SJCRH30 (cell line): ENCODE measurements around the gene CADPS. TPM values are rescaled to one million over a fixed set of nuclear protein-coding genes. Genes with fewer than 3 reads are reported as not detected.

ENCODE experiments used
- DNase-seq, 2 experiments: peaks; one replicate each; pipeline ENCODE4 v3.0.0-alpha.2; 2015 to 2020
- H3K27ac ChIP-seq: fragments of 250-450 bp; sonication (Bioruptor Pico); 2 replicates; pipeline ENCODE4 v1.5.1; 2020; ENCODE audit warnings: mild to moderate bottlenecking, moderate library complexity
- H3K27me3 ChIP-seq: fragments of 250-450 bp; sonication (Bioruptor Pico); 2 replicates; pipeline ENCODE4 v1.5.1; 2020; ENCODE audit warnings: mild to moderate bottlenecking, moderate library complexity
- H3K36me3 ChIP-seq: fragments of 250-450 bp; sonication (Bioruptor Pico); 2 replicates; pipeline ENCODE4 v1.5.1; 2020; ENCODE audit warnings: mild to moderate bottlenecking, moderate library complexity
- H3K4me1 ChIP-seq: fragments of 250-450 bp; sonication (Bioruptor Pico); 2 replicates; pipeline ENCODE4 v1.5.1; 2020; ENCODE audit warnings: mild to moderate bottlenecking, moderate library complexity
- H3K4me3 ChIP-seq: fragments of 250-450 bp; sonication (Bioruptor Pico); 2 replicates; pipeline ENCODE4 v1.5.1; 2020; ENCODE audit warnings: mild to moderate bottlenecking, moderate library complexity
- H3K9me3 ChIP-seq: fragments of 250-450 bp; sonication (Bioruptor Pico); replicated peaks from 2 replicates; pipeline ENCODE4 v1.5.1; 2020; ENCODE audit warnings: mild to moderate bottlenecking, moderate library complexity
- total RNA-seq: library from RNA; depleted of rRNA; stranded (reverse); fragments of >200 nt; shearing (Covaris generic); gene quantifications from 2 replicates; pipeline ENCODE4 v1.2.3, GENCODE V29; 2014

Gene CADPS
- total RNA-seq, 1 experiment from 2014 or later = not detected

DNA sequence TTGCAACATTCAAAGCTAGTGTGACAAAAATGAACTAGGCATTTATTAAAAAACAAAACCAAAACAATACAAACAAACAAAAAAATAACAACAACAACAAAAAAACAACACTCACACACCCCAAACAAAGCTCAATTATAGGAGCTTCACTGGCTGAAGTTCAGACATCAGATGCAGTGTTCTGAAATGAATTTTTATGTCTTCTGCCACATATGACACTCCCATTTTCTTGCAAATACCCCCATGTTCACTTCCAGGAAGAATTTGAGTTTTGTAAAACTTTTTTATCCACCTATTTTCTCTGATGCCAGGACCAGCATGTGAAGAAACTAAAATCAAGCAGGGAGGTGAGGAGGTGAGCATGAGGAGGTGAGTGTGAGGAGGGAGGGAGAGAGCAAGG lies 113.9 kb downstream of the CADPS start:
- Histone ChIP-seq H3K27me3 (no peaks in the 10 kb centered on the region), H3K9me3 (no peaks in the 10 kb centered on the region), H3K4me1 (no peaks in the 10 kb centered on the region), H3K27ac (no peak overlapping the region), H3K4me3 (no peak overlapping the region), H3K36me3 (no peaks in the 10 kb centered on the region)
- DNase-seq = no peak

DNA sequence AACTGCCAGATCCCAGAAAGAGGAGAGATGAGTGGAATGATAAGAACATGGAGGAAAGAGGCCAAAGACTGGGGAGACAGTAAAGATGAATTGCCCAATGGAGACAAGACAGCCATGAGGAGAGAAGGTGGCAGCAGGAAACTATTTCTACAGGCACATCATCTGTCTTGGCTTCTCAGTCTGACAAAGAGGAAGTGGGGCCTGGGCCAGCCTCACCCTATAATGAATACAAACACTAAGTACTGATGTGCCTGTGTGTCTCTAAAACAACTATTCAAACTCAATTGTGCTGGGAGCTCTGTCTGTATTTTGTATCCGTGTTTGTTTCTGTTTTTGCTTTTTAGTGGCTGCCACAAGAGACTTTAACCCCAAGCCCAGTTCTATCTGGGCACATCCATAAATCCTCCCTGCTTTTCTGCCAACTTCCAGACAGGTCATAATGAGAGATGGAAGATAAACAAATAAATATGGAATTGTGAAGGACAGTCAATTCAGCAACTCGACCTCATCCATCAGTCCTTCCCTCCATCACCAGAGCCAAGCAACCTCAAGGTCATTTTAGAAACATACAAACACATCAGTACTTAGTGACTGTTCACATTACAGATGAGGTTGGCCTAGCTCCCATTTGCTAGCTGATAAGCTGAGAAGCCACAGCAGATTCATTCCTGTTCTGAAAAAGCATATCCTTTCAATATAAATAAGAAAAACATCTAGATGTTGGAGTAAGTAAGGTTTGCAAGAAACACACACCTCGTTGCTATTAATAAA lies 116.7 kb downstream of the CADPS start:
- H3K36me3 ChIP-seq = no peaks in the 10 kb centered on the region
- no peak overlapping the region for H3K27ac ChIP-seq
- H3K4me1 ChIP-seq = no peaks in the 10 kb centered on the region
- no peak overlapping the region for H3K4me3 ChIP-seq
- DNase-seq = no peak
- H3K9me3 ChIP-seq = no peaks in the 10 kb centered on the region
- no peaks in the 10 kb centered on the region for H3K27me3 ChIP-seq

DNA sequence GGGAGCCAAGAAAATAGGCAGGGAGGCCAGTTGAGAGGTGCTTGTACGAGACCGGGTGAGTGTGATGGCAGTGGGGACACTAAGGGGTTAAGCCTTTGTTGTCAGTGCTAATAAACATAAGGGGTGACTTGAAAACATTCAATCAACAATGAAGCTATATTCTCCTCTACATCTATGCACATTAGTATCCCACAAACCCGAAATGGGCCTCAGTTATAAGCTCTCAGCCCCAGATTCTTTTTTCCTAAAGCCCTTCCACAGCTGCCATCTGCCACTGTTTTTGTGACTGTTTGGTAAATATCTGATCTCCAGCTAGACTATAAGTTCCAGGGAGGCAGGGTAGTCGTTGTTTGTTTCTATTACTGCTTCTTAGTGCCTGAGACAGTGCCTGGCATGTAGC lies 118.2 kb downstream of the CADPS start:
- no peak for DNase-seq
- no peaks in the 10 kb centered on the region for H3K9me3 ChIP-seq
- H3K4me1 ChIP-seq = no peaks in the 10 kb centered on the region
- no peak overlapping the region for H3K27ac ChIP-seq
- H3K27me3 ChIP-seq = no peaks in the 10 kb centered on the region
- H3K4me3 ChIP-seq = no peak overlapping the region
- H3K36me3 ChIP-seq = no peaks in the 10 kb centered on the region

DNA sequence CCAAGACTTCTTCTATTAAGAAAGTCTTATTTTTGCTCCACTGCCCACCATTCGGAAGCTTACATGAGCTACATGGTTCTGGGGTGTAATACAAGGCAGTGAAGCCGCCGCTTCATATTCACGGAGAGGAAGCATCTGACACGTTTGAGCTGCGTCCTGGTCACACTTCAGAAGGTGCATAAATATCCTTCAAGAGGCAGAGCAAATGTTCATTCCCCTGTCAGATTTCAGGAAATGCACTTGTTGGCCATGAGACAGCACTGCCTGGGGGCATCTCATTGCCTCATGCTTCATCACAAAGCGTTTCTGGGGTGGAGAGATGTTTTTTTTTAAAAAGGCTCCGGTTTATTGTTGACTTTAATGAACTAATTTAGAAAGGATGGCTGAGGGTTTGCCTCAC lies 119.9 kb downstream of the CADPS start:
- DNase-seq = peak; percentile 4 to 30
- Histone ChIP-seq H3K4me1 (no peaks in the 10 kb centered on the region), H3K36me3 (no peaks in the 10 kb centered on the region), H3K27ac (no peak overlapping the region), H3K4me3 (no peak overlapping the region), H3K27me3 (no peaks in the 10 kb centered on the region), H3K9me3 (no peaks in the 10 kb centered on the region)

DNA sequence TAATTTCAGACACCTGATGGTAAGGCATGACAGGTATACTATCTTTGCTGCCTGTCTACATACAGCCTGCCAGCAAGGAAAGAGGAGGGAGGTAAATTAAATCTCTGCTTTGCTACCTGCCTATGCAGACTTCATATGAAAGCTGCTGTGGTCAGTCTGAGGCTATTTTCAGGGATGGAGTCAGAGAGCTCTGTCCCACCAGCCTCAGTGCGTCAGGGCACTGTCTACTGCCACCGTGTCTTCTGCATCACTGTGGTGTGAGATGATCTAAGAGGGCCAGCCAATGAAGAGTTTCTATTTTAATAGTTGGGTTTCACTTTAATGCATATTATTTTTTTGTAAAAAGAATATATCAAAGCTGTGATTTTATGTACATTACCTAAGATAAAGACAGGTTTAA lies 125.6 kb downstream of the CADPS start:
- H3K36me3 ChIP-seq = no peaks in the 10 kb centered on the region
- H3K4me3 ChIP-seq = no peak overlapping the region
- no peak for DNase-seq
- H3K27me3 ChIP-seq = no peaks in the 10 kb centered on the region
- H3K4me1 ChIP-seq = no peaks in the 10 kb centered on the region
- no peak overlapping the region for H3K27ac ChIP-seq
- no peaks in the 10 kb centered on the region for H3K9me3 ChIP-seq

DNA sequence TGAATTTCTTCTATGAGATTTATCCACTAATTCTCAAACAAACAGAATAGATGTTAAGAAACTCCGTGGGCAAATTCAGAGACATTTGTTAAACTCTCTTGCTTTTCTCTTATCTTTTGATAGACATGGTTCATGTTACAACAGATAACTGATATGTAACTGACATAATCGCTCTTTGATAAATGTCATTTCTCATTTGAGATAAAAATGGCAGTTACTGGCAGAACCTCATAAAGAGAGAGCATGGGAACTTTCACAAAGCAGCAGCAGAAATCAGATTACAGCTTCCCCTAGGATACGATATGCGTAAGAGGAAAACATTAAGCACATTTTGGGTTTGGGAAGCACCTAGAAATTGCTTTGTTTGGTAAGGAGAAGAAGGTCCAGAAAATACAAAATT lies 126.1 kb downstream of the CADPS start:
- DNase-seq = no peak
- Histone ChIP-seq H3K9me3 (no peaks in the 10 kb centered on the region), H3K27me3 (no peaks in the 10 kb centered on the region), H3K4me1 (no peaks in the 10 kb centered on the region), H3K27ac (no peak overlapping the region), H3K4me3 (no peak overlapping the region), H3K36me3 (no peaks in the 10 kb centered on the region)

DNA sequence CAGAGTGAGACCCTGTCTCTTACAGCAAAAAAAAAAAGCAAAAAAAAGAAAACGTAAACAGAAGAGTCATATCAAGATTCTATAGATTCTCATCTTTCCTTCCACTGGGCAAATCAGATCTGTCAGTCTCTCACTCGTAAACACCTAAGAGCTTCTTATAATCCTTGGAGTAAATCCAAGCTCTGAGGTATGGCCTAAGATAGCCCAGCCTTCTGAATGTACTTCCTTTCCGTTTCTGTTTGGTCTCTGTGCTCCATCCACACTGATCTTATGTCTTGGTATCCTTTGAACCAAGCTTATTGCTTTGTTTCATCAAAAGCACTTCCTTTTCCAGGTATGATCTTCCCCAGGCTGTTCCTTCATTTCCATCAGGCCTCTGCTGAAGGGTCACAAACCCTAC lies 137.8 kb downstream of the CADPS start:
- Histone ChIP-seq H3K4me3 (no peak overlapping the region), H3K4me1 (no peaks in the 10 kb centered on the region), H3K36me3 (no peaks in the 10 kb centered on the region), H3K9me3 (no peaks in the 10 kb centered on the region), H3K27ac (no peak overlapping the region), H3K27me3 (no peaks in the 10 kb centered on the region)
- no peak for DNase-seq

DNA sequence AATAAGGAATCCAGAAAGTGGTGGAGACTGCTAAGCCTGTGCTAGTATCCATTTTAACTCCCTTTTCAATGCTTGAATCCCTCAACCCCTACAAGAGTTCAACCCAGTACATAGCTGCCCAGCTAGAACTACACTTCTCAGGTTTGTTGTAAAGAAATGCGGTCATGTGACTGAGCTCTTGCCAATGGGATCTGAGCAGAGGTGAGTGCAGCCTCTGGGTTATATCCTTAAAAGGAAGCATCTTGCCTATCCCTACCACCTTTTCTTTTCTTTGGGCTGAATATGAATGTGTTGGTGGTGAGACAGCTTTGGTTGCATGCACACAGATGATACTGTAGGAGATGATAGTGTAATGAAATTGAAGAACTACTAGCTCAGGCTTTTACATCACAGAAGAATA lies 139.7 kb downstream of the CADPS start:
- DNase-seq = no peak
- H3K36me3 ChIP-seq = no peaks in the 10 kb centered on the region
- H3K4me1 ChIP-seq = no peaks in the 10 kb centered on the region
- H3K4me3 ChIP-seq = no peak overlapping the region
- no peaks in the 10 kb centered on the region for H3K9me3 ChIP-seq
- no peaks in the 10 kb centered on the region for H3K27me3 ChIP-seq
- H3K27ac ChIP-seq = no peak overlapping the region

DNA sequence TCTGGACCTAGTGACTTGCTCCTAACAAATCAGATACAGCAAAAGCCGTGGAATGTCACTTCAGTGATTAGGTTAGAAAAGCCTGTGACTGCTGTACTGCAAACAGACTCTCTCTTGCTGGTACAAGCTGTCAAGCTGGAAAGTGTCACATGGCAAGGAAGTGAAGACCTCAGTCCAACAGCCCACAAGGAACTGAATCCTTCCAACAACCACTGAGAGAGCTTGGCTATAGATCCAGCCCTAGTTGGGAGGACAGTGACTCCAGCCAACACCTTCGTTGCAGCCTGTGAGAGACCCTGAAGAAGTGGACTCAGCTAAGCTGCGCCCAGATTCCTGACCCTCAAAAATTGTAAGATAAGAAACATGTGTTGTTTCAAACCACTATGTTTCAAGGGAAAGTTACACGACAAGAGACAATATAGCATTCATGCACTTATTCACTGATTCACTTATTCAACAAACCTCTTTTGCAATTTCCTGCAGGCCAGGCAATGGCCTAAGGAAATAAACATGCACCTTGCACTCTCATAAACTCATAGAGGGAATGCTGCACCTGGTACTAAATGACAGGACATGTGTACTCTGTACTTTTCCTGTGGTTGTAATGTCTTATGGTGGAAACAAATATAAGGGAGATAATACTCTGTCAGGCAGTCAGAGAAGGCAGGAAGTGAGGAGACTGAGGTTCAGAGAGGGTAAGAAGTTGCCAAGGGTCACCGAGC lies 142.9 kb downstream of the CADPS start:
- DNase-seq = no peak
- H3K36me3 ChIP-seq = no peaks in the 10 kb centered on the region
- no peaks in the 10 kb centered on the region for H3K9me3 ChIP-seq
- no peak overlapping the region for H3K4me3 ChIP-seq
- H3K27me3 ChIP-seq = no peaks in the 10 kb centered on the region
- no peaks in the 10 kb centered on the region for H3K4me1 ChIP-seq
- H3K27ac ChIP-seq = no peak overlapping the region

DNA sequence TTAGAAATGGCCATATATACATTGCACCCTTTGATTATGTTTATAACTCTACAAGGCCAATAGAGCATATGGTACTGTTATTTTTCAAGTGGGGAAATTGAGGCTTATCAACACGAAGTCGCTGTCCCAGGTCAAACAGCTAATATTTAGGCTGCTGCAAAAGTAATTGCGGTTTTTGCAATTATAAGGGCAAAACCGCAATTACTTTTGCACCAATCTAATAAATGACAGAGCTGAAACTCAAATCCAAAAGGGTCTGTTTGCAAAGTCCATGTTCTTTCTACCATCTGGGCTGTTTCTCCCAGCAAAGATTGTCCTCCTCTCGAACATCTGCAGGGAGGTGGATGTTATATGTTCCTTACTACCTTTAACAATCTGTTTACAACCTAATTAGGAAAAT lies 147.2 kb downstream of the CADPS start:
- H3K27ac ChIP-seq = no peak overlapping the region
- no peaks in the 10 kb centered on the region for H3K27me3 ChIP-seq
- H3K4me1 ChIP-seq = no peaks in the 10 kb centered on the region
- no peaks in the 10 kb centered on the region for H3K9me3 ChIP-seq
- H3K4me3 ChIP-seq = no peak overlapping the region
- DNase-seq = no peak
- no peaks in the 10 kb centered on the region for H3K36me3 ChIP-seq

DNA sequence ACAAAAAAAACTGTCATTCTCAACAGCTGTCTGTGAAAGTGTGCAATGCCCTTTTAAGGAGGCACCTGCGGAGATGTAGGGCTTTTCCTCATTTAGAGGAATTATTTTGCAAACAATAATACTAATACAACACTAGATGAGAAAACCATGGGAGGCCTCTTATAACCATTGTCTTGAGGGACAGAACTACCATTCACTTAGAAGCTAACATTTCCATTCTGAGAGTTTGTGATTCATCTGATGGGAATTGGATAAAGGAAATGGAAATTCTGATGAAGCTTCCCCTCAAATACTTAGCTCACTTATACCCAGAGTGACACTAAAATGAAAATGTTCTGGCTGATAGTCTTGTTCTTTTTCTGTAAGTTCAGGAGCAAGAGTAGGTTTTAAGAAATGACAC lies 147.7 kb downstream of the CADPS start:
- H3K27me3 ChIP-seq = no peaks in the 10 kb centered on the region
- DNase-seq = no peak
- no peaks in the 10 kb centered on the region for H3K9me3 ChIP-seq
- no peaks in the 10 kb centered on the region for H3K4me1 ChIP-seq
- H3K4me3 ChIP-seq = no peak overlapping the region
- H3K36me3 ChIP-seq = no peaks in the 10 kb centered on the region
- no peak overlapping the region for H3K27ac ChIP-seq

DNA sequence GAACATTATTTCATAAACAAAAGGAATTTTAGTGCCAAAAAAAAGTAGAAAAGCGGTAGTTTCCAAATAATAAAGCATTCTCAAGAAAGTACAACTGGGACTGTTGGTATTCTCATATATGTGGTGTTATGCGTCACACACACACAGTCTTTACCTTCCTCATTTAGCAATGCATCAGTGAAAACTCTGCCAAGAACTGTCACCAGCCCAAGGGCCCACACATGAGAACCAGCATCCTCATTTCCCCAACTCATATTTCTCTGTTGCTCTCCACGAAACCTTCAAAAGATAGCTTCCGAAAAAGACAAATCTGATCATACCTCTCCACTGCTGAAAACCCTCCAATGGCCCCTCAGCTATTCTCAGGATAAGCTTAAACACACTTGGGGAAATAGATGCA lies 150.7 kb downstream of the CADPS start:
- H3K27me3 ChIP-seq = no peaks in the 10 kb centered on the region
- H3K27ac ChIP-seq = no peak overlapping the region
- H3K9me3 ChIP-seq = no peaks in the 10 kb centered on the region
- H3K4me1 ChIP-seq = no peaks in the 10 kb centered on the region
- no peaks in the 10 kb centered on the region for H3K36me3 ChIP-seq
- DNase-seq = no peak
- H3K4me3 ChIP-seq = no peak overlapping the region

DNA sequence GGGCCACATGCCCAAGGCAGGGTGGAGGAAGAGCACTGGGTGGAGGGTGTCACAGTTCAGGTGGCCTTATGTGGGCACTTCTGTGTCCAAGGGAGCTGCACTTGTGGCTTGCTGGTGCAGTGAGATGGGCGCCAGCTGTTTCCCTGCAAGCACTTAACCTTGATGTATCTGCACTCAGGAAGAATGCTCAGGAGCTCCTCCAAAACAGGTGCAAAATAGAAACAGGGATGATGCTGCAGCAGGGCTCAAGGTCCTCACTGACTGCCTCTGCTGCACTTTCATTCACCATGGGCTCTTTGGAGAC lies 151.3 kb downstream of the CADPS start:
- H3K27ac ChIP-seq = no peak overlapping the region
- no peak for DNase-seq
- no peaks in the 10 kb centered on the region for H3K27me3 ChIP-seq
- H3K36me3 ChIP-seq = no peaks in the 10 kb centered on the region
- no peak overlapping the region for H3K4me3 ChIP-seq
- H3K4me1 ChIP-seq = no peaks in the 10 kb centered on the region; the same call in 1 of the 2 replicates
- no peaks in the 10 kb centered on the region for H3K9me3 ChIP-seq

DNA sequence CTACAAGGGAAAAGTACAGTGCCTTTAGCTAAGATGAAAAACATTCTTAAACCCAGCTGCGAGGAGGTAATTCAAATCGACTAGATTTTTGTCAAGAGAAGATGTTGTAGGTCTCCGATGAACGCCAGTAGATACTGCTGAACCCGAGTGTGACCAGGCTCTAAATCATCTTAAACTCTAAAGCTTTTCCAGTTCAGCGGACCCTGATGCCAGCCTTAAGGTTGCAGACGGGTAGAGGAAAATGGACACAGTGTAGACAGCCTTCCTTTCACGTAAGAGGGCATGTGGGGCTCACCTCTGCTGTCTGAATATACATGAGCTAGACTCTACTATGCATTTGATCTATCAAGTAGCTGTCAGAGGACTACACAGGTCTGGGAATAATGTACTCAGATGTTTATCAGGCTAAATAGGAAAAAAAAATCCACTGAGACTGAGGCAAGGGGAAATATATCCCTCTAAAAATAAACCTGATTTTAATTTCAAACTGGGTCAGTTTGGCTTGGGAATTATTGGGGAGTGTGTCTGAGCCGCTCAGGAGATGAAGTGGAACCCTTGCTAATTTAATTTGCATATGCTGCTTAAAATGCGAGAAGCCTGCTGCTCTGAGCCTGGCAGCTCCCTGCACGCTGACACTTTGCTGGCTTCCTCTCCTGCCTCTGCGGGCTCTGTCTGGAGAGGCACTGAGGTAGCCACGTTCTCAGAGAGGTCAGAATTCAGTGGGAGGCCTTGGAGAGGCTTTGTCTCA lies 151.9 kb downstream of the CADPS start:
- DNase-seq = no peak

DNA sequence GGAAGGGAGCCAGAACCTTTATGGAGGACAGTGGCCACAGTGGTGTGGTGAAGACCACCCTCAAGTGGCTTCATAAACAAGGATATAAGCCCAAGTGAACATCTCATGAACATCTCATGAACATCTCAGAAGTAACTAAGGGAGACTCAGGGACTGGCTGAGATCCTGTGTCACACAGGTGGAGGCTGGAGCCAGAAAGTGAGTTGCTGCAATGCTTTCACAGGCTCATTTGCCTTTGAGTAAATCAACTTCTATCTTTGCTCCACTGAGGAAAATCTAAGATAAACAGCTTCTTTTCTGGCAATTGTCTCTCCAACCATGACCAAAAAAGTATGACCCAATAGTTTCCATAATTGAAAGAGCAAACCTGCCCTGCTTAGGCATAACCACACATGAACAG lies 152.9 kb downstream of the CADPS start:
- Histone ChIP-seq H3K27me3 (no peaks in the 10 kb centered on the region), H3K4me3 (no peak overlapping the region), H3K36me3 (no peaks in the 10 kb centered on the region), H3K9me3 (no peaks in the 10 kb centered on the region), H3K27ac (no peak overlapping the region), H3K4me1 (no peaks in the 10 kb centered on the region; the same call in 1 of the 2 replicates)
- no peak for DNase-seq

More for the DNA sequence above, 151.9 kb downstream of the CADPS start:
- Histone ChIP-seq H3K9me3 (no peaks in the 10 kb centered on the region), H3K36me3 (no peaks in the 10 kb centered on the region), H3K27ac (no peak overlapping the region), H3K4me1 (no peaks in the 10 kb centered on the region; the same call in 1 of the 2 replicates), H3K4me3 (no peak overlapping the region), H3K27me3 (no peaks in the 10 kb centered on the region)
